GM21717 (cell line): Measurements from ENCODE around the gene RHBDL2.
"Not testable (repeated sequence)": the region's sequence is repeated elsewhere in the genome, so short reads cannot be mapped to it uniquely, and the experiment has no call there.

ENCODE experiments used
- ATAC-seq: cut with Tn5 transposase; IDR thresholded peaks from one replicate; pipeline ENCODE4 v1.9.1; 2021; ENCODE audit warnings: mild to moderate bottlenecking, moderate library complexity; ENCODE audit not compliant: unreplicated experiment

RHBDL2 gene

DNA sequence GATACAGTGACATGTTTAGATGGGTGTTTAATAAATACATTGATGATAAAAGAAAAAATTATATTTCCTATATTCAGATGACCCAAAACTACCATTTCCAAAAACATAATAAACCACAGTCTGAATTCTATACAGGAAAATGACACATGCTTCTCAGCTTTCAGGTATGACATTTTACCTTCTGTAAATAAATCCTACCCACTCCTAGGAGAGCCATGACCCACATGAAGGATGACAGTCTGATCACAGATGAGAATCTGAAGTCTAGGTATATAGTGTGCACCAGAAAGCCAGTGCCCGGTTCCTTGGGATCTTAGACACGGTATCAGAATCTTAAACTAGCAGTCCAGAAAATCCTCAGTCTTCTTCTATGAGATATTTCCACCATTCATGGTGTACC lies 56.5 kb downstream of the RHBDL2 start:
- ATAC-seq = no peak

DNA sequence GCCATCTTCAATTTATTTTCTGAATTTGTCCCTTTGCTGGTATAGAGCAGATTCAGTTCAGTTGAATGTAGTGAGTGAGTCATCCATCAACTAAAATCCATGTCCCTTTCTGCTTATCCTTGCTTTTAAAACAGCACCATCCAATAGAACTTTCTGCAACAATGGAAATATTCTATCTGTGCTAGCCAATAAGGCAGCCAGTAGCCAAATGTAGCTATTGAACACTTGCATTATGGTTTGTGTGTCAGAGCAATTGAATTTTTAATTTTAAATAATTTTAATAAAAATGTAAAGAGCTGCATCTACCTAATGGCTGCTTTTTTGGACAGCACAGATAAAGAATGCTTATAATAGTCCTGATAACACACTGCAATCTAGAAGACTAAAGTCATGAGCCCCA lies 60.1 kb downstream of the RHBDL2 start, which contains the start of gene GJA9:
TSS of gene GJA9 (minus strand) at position 101 of the 400 bp plus-strand sequence. CDS start 5,489 bp downstream, outside the sequence.
- ATAC-seq = no peak

- no peak for ATAC-seq
Measured at GRCh38 chr1:38875811-38876210, 65.8 kb downstream of the RHBDL2 start.

DNA sequence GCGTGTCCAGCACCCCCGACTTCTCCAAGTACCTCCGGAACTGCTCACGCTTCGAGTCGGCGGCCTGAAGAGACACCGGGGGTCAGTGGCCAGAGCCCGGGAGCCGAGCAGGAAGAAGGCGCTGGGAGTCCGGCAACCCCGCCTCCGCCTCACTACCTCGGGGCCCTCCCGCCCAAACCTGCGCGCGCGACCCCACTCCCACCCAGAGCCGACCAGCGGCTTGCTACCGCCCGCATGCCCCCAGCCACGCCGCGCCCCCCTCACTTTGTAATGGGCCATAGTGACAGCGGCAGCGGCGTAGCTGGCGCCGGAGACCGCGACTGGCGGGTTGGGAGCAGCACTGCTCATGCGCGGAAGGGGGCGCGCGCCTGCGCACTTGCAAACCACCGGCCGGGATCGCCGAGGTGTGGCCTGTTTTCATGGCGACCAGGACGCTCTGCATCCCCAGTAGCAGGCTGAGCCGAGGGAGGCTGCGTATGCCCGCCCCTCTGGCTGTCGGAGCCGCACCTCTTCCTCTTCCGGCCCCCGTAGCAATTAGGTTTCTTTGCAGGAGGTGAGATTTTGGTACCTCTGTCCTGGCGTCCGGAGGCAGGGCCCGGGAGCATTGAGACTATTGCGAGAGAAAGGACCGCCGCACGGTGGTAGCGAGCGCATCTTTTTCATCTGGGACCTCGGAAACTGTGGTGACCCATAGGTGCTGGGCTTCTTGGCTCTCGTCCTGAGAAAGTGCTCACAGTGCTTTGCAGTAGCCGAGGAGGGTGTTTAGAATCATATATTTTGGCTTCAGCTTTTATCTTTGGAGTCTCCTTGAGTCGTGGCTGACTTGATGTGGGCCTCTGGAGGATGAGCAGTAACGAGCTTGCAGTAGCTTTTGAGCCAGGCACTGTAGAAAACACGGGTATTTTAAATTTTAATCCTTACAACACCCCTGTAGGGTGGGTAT lies 68.3 kb downstream of the RHBDL2 start, which contains the start of gene MYCBP:
TSS of gene MYCBP (minus strand) at position 322 of the 943 bp plus-strand sequence. CDS start at position 279, 43 bp downstream.
- peak; percentile 85 for ATAC-seq

GRCh38 chr1:38872401-38873026 lies 69.1 kb downstream of the RHBDL2 start:
- peak; percentile 40 for ATAC-seq

DNA sequence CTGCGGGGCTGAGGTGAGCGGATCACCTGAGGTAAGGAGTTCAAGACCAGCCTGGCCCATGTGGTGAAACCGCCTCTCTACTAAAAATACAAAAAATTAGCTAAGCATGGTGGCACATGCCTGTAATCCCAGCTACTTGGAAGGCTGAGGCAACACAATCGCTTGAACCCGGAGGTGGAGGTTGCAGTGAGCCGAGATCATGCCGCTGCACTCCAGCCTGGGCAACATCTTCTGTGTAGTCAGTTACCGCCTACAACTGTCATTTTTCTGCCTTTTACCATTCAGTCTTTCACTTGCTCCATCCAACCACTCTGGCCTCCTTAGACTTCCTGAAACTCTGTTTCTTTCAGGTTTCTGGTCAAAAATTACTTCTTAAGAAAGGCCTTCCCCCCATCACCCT lies 70.6 kb downstream of the RHBDL2 start:
- no peak for ATAC-seq

- no peak for ATAC-seq
Measured at GRCh38 chr1:38867208-38867607, 74.4 kb downstream of the RHBDL2 start.

DNA sequence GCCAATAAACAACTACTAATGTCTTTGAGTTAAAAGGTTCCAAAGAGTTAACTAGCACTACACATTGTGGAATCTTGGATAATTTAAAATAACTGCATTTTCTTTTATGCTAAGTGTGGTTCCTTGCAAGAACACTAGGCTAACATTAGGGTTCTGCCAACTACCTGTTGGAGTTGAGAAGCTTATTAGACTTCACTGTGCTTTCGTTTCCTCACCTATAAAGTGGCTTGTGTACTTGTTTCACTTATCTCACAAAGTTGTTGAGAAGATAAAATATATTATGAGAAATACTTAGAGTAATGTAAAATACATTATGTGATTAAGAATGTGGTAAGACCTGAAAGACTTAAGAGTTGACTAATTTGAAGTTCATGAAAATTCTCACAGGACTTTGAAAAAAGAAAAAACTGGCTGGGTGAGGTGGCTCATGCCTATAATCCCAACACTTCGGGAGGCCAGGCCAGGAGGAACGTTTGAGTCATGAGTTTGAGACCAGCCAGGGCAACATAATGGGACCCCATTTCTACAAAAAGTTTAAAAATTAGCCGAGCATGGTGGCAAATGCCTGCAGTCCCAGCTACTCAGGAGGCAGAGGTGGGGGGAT lies 76.4 kb downstream of the RHBDL2 start:
- ATAC-seq = no peak

GRCh38 chr1:38860454-38860795 lies 81.2 kb downstream of the RHBDL2 start:
- no peak for ATAC-seq

DNA sequence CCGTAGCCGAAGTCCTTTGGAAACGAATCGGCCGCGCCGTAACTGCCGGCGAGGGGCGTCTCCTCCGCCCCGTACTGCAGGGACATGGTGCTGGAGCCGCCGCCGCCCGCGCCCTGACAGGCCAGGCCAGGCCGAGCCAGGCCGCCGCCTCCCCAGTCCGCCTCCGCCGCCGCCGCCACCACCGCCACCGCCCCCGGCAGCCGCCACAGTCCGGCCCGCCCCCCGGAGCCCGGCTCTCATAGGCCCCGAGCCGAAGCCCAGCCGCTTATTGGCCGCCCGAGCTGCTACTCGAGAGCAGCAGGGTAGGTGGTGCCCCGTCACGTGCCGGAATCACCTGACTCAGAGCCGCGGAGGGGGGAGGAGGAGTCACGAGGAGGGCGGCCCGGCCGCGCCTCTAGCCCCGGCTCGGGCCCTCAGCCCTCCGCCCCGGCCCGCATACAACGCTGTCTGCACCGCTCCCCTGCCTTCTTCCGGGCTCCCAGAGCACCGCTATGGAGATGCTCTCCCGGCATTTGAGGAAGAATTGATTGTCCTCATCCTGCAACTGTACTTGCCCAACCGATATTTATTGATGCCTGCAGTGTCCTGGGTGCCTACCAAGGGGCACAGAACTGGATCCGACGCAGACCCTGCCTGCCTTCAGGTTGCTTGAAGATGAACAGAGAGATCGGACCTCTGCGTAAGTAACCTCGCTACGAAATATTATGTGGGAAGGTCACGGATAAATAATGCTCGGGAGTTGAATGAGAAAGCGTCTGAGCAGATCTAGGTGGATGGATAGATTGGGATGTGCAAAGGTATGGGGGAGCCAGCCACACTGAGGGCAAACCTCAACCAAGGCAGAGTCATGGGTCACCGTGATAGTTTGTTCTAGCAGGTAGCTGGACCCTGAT lies 81.8 kb downstream of the RHBDL2 start, which contains the start of gene RRAGC:
TSS of gene RRAGC (minus strand) at position 212 of the 893 bp plus-strand sequence. CDS start at position 86, 126 bp downstream.
- peak; percentile 90 for ATAC-seq

GRCh38 chr1:38858833-38859560 lies 82.6 kb downstream of the RHBDL2 start:
- peak; percentile 39 for ATAC-seq

DNA sequence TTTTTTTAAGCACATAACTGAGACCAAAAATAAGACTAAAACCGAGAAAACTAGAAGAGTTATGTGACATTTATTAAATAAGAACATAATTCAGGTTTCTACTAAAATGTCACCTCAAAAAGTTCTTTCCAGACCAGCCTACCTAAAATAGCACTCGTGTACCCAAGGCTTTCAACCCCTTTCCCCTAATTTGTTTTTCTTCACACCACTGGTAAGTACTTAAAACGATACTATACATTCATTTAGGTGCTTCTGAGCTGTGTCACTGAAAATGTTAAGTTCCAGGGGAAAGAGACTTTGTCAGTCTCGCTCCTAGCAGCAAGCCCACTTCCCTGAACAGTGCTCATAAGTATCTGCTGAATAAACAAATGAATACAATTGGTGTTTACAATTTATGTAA lies 88.8 kb downstream of the RHBDL2 start:
- no peak for ATAC-seq

DNA sequence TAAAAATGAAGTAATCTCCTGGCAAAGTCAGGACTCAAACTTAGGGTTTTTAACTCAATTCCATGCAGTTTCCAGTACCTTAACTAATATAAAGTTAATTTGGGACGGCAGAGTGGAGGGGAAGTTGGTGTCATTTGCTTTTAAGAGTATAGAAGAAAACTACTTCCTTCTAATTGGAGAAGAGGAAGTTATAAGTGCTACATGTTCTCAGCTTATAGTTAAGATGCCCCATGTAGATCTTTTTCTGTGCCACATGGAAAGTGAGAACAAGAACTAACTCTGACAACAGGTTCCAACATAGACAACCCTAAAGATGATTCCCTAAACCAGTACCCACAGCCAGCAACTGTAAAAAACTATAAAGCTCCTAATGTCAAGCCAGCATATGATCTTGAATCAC lies 93.6 kb downstream of the RHBDL2 start:
- ATAC-seq = no peak

- no peak for ATAC-seq
Measured at GRCh38 chr1:38846210-38846609, 95.4 kb downstream of the RHBDL2 start.

DNA sequence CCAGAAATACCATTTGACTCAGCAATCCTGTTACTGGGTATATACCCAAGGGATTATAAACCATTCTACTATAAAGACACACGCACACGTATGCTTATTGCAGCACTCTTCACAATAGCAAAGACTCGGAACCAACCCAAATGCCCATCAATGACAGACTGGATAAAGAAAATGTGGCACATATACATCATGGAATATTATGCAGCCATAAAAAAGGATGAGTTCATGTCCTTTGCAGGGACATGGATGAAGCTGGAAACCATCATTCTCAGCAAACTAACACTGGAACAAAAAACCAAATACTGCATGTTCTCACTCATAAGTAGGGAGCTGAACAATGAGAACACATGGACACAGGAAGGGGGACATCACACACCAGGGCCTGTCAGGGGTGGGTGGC lies 96.5 kb downstream of the RHBDL2 start:
- not testable (repeated sequence) for ATAC-seq

DNA sequence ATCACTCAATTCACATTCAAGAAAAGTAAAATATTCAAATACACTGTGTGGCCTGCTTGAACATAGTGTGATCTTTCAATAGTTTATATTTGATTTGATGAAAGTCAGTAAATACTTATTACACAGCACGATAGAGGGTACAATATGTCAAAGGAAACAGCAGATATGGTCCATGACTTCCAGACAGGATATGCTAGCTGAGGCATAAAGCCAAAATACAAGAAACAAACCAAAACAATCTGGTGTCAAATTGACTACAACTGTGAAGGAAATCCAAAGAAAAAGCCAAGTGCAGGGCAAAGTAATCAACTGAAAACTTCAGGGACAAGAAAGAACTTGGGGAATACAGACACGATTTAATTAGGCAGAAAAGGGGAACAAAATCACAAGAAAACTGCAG lies 101.3 kb downstream of the RHBDL2 start:
- no peak for ATAC-seq

GRCh38 chr1:38839363-38839762 lies 102.3 kb downstream of the RHBDL2 start:
- no peak for ATAC-seq

DNA sequence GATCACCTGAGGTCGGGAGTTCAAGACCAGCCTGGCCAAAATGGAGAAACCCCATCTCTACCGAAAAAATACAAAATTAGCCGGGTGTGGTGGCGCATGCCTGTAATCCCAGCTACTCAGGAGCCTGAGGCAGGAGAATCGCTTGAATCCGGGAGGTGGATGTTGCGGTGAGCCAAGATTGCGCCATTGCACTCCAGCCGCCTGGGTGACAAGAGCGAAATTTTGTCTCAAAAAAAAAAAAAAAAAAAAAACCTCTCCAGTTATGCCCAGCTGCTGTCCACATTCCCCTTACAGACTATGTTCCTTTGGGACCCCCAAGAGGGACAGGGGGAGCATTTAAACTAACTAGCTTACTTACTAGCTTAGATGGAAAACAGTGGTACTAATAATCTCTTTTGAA lies 105.3 kb downstream of the RHBDL2 start:
- not testable (repeated sequence) for ATAC-seq
